GOT3 (cell line): ENCODE data around the gene ATG5.

Experiments used
- DNase-seq: peaks from one replicate; lab custom pipeline; 2025; ENCODE audit warnings: mixed read lengths; lab: John Stamatoyannopoulos, UW

ATG5 gene

GRCh38 chr6:106180208-106180607 is 145.4 kb downstream of the ATG5 start:
- DNase-seq, result no peak

- DNase-seq, result no peak
These were observed 146.7 kb downstream of the ATG5 start for GRCh38 chr6:106178900-106179299.

DNA sequence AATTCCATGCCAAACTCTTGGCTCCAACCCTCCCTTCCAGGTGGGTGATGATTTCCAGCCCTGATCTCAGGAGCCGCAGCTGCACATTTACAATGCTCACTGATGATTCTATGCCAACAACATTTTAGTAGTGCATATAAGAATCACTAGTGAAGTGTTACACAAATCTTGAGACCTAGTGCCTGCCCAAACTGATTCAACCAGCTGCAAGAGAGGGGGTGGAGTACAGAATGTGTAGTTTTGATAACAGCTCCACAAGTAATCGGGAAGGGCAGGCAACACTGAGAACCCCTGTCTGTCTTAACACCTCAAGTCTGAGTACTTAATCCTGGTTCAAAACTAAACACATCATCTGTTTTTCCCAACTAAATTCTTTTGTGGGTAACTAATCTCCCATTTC is 147.8 kb downstream of the ATG5 start:
- DNase-seq, result no peak

- DNase-seq, result no peak
These were observed 152.3 kb downstream of the ATG5 start for GRCh38 chr6:106173124-106173879.

DNA sequence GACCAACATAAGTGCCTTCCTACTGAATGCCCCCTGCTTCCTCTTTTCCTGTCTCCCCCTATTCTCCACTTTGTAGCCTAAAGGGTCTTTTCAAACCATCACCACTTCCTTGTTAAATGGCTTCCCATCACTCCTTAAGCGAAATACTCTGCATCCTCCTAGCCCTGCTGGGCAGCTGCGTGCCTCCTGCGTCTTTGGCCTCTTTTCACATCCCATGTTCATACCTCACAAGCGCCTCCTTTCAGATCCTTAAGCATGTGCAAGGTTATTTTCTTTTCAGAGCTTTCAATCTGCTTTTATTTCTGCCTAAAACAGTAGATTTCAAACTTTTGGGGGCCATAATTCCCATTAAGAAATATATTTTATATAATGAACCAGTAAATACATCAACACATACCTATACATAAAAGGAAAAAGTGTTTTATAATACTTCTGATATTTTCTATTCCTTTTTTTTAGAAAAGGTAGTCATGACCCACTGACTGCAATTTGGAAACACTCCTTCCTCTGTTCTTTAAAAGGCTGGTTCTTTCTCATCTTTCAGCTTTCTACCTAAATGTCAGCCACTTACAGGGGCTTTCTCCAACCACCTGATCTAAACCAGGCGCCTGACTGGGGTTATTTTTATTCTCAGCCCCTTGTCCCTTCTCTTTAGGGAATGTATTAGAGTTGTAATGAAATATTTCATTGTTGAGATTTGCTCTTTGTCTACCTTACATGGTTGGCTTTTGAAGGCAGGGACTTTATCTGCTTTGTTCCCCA is 155.3 kb downstream of the ATG5 start:
- DNase-seq, result no peak

- DNase-seq, result no peak
These were observed 156.0 kb downstream of the ATG5 start for GRCh38 chr6:106169517-106169916.

GRCh38 chr6:106168097-106168888 is 157.3 kb downstream of the ATG5 start:
- no peak for DNase-seq

DNA sequence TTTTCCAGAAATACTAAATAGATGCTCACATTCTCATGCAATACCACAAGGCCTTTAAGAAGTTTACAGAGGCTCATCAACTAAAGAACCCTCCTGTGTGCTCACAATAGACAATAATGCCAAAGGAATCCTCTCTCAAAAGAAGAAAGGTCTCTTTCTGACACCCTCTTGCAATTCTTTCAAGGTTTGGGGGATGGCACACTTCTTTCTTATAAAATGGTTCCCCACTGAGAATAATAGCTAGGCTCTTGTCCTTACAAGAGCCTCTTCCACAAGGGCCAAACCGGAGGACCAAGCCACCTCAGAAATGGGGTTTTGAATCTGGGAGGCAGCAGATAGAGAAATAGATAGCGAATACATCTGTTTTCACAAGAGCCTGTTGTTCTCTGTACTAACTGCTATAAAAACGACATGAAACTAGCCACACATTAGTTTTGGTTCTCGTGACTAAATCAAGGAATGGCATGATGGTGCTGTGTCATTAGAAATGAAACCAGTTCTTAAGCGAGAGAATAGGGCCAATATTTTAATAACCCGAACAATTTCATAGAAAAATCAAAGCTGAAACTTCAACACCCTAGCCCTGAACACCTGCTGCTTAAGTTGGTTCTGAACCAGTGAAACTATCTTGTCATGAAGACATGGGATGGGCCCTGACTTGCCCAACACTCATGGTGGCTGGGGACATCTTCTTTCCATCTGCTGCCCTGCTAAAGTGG is 158.3 kb downstream of the ATG5 start:
- DNase-seq, result no peak

DNA sequence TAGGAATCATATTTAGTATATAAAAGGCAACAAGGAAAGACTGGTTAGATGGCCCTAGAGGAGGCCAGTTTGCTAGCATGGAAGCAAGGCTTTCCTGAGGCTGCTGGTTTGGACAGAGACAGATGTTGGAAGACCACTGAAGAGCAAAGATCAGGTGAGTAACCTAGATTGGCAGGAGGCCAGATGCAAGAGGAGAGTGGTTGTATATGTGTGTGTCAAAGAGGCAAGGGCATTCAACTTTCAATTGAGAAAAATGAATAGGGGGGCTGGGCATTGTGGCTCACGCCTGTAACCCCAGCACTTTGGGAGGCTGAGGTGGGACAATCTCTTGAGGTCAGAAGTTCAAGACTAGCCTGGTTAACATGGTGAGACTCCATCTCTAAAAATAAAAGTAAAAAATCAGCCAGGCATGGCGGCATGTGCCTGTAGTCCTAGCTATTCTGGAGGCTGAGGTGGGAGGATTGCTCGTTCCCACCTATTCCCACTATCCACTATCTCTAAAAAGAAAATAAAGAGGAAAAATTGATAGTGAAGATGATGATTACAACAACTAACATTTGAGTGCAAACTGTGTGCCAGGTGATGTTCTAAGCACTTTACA is 159.6 kb downstream of the ATG5 start:
- DNase-seq, result no peak

- no peak for DNase-seq
These were observed 161.3 kb downstream of the ATG5 start for GRCh38 chr6:106163966-106164877.

- DNase-seq, result peak; percentile 34
These were observed 162.1 kb downstream of the ATG5 start for GRCh38 chr6:106163446-106163965.

GRCh38 chr6:106162921-106163320 is 162.6 kb downstream of the ATG5 start:
- no peak for DNase-seq

- no peak for DNase-seq
These were observed 163.7 kb downstream of the ATG5 start for GRCh38 chr6:106161893-106162292.

- no peak for DNase-seq
These were observed 164.2 kb downstream of the ATG5 start for GRCh38 chr6:106161311-106161874.

DNA sequence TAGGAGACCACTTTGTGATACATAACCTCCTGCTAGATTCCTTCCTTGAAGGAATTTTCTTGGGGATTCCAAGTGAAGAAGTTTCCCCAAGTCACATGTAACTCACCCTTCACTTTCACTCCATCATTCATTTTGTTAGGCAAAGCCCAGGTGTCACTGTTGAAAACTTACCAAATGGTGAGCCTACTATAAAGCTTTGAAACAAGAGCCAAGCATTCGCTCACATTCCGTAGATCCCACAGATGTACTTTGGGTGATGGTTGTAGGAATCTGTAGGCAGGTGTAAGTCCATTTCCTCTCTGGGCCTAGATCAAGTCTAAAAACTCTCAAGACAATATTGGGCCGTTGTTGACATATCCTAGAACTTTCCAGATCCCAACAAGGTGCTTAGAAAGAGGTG is 165.4 kb downstream of the ATG5 start:
- DNase-seq, result no peak

DNA sequence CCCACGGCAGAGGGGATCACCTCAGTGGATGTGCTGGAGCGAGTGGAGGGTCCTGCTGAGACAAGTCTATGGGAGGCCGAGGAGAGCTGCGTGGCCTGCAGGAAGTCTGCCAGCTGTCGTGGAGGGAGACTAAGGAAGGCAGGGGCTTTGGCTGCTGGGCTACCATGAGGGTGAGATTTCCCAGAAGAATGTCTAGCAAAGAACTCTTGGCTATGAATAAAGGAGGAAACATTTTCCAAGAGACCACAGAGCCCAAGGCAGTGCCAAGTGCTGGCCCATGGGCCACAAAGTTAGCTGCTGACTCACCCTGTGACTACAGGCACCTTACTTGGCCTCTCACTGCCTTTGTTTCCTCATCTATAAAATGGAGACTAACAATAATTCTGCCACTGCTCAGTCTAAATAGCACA is 166.0 kb downstream of the ATG5 start:
- no peak for DNase-seq

GRCh38 chr6:106158816-106159215 is 166.7 kb downstream of the ATG5 start:
- no peak for DNase-seq

GRCh38 chr6:106156863-106157262 is 168.7 kb downstream of the ATG5 start:
- no peak for DNase-seq

DNA sequence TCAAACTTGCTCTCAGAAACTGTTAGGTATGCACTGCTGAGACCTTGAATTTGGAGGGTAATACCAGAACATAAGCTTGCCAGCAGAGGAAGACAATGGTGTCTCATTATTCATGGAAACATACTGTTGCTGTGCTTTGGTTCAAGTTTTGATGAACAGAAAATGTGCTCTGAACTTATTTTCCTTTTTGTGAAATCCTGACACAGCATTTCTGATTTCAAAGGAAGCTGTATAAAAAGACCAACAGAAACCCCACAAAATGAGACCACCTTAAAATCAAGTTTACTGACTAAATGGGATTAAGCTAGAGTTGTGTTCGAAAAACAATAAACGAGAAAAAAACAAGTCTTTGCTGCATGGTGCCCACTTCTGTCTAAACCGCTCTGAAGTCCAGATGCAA is 169.1 kb downstream of the ATG5 start:
- DNase-seq, result no peak
